ENCODE results near the gene ZSCAN20.

DNA sequence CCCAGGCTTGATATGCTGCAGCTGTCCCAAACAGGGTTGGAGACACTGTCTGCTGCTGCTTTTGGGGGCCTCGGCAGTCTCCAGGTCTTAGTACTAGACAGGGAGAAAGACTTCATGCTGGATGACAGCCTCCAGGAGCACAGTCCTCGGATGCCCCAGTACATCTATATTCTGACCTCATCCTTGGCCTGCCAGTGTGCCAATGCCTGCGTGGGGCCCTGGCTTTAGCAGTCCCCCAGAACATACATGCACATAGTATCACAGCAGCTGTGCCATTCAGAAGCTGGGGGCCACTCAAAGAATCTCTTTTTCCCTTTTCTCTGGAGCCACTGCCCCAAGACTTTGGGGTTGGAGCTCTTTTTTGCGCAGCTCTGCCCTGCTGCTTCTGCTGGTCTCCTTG is 4.4 kb upstream of the ZSCAN20 start:
- TF ChIP-seq, protein P1, sequence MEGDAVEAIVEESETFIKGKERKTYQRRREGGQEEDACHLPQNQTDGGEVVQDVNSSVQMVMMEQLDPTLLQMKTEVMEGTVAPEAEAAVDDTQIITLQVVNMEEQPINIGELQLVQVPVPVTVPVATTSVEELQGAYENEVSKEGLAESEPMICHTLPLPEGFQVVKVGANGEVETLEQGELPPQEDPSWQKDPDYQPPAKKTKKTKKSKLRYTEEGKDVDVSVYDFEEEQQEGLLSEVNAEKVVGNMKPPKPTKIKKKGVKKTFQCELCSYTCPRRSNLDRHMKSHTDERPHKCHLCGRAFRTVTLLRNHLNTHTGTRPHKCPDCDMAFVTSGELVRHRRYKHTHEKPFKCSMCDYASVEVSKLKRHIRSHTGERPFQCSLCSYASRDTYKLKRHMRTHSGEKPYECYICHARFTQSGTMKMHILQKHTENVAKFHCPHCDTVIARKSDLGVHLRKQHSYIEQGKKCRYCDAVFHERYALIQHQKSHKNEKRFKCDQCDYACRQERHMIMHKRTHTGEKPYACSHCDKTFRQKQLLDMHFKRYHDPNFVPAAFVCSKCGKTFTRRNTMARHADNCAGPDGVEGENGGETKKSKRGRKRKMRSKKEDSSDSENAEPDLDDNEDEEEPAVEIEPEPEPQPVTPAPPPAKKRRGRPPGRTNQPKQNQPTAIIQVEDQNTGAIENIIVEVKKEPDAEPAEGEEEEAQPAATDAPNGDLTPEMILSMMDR (IDR thresholded peaks at IDR 0.05): no peak
- no peak for TF ChIP-seq POLR2A (IDR thresholded peaks at IDR 0.05)
